HCT116 (cell line): Measurements from ENCODE around the gene EPHX1.

Experiments used
- EGR1 ChIP-seq: IDR thresholded peaks from 2 replicates; pipeline ENCODE4 v1.6.1; 2012; ENCODE audit warnings: low read depth
- EZH2 ChIP-seq: fragments of 200-600 bp; sonication (generic); IDR thresholded peaks from 2 replicates; pipeline ENCODE4 v1.6.1; 2017; ENCODE audit warnings: antibody characterized with exemption, mixed run types
- EZH2phosphoT487 ChIP-seq: fragments of 200-600 bp; IDR thresholded peaks from 2 replicates; pipeline ENCODE4 v1.6.1; 2018; ENCODE audit warnings: antibody characterized with exemption, borderline replicate concordance
- FOSL1 ChIP-seq: IDR thresholded peaks from 2 replicates; pipeline ENCODE4 v1.6.1; 2012; ENCODE audit warnings: low read depth
- JUND ChIP-seq: IDR thresholded peaks from 2 replicates; pipeline ENCODE4 v1.6.1; 2012
- POLR2A ChIP-seq: IDR thresholded peaks from 2 replicates; pipeline ENCODE4 v1.7.0; 2011; ENCODE audit warnings: borderline replicate concordance; ENCODE audit not compliant: insufficient read depth, insufficient read length; ENCODE audit errors: extremely low read depth
- RAD21 ChIP-seq: IDR thresholded peaks from 2 replicates; pipeline ENCODE4 v1.6.1; 2012; ENCODE audit warnings: low read depth, mild to moderate bottlenecking
- SP1 ChIP-seq: IDR thresholded peaks from 2 replicates; pipeline ENCODE4 v1.6.1; 2012; ENCODE audit warnings: low read depth
- ZBTB33 ChIP-seq: IDR thresholded peaks from 2 replicates; pipeline ENCODE4 v1.6.1; 2011; ENCODE audit warnings: mild to moderate bottlenecking, low read length, moderate library complexity; ENCODE audit not compliant: insufficient replicate concordance; ENCODE audit errors: extremely low read depth
- ZFX ChIP-seq: fragments of 450-650 bp; IDR thresholded peaks from 2 replicates; pipeline ENCODE4 v1.6.1; 2017
- TF ChIP-seq, protein P1 (sequence below), 3 experiments: fragments of 200-600 bp in 1 of 3; sonication (generic) in 1 of 3; IDR thresholded peaks in 2 of 3; conservative IDR thresholded peaks in 1 of 3; 2 replicates each; pipeline ENCODE4 v1.5.1; 2012 to 2017; ENCODE audit warnings: low read depth in 2 of 3, low read length in 2 of 3, antibody characterized with exemption in 1 of 3, borderline replicate concordance in 1 of 3, control low read depth in 1 of 3, mild to moderate bottlenecking in 1 of 3, mixed read lengths in 1 of 3, mixed run types in 1 of 3, moderate library complexity in 1 of 3; ENCODE audit not compliant: insufficient read depth in 1 of 3

- TF ChIP-seq, protein P1, sequence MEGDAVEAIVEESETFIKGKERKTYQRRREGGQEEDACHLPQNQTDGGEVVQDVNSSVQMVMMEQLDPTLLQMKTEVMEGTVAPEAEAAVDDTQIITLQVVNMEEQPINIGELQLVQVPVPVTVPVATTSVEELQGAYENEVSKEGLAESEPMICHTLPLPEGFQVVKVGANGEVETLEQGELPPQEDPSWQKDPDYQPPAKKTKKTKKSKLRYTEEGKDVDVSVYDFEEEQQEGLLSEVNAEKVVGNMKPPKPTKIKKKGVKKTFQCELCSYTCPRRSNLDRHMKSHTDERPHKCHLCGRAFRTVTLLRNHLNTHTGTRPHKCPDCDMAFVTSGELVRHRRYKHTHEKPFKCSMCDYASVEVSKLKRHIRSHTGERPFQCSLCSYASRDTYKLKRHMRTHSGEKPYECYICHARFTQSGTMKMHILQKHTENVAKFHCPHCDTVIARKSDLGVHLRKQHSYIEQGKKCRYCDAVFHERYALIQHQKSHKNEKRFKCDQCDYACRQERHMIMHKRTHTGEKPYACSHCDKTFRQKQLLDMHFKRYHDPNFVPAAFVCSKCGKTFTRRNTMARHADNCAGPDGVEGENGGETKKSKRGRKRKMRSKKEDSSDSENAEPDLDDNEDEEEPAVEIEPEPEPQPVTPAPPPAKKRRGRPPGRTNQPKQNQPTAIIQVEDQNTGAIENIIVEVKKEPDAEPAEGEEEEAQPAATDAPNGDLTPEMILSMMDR (IDR thresholded peaks at IDR 0.05 in 2 of 3, conservative IDR thresholded peaks at IDR 0.05 in 1 of 3; ENCODE audit: borderline replicate concordance in 1 of 3, insufficient read depth in 1 of 3, low read depth in 2 of 3, low read length in 2 of 3) = no peak
- TF ChIP-seq POLR2A = no peak
- no peak for TF ChIP-seq EGR1
- TF ChIP-seq EZH2 = no peak
- no peak for TF ChIP-seq ZBTB33
- TF ChIP-seq RAD21 = no peak
- no peak for TF ChIP-seq FOSL1
- no peak for TF ChIP-seq JUND
- TF ChIP-seq ZFX = no peak
- no peak for TF ChIP-seq EZH2phosphoT487
- no peak for TF ChIP-seq SP1
Measured at GRCh38 chr1:225850370-225850769, 40.4 kb downstream of the EPHX1 start.
